GM23248 (cell line): Measurements from ENCODE around the gene SND1. TPM values are rescaled to one million over a fixed set of nuclear protein-coding genes. Genes with fewer than 3 reads are reported as not detected.
A peak's percentile ranks its signal among the peaks of the same experiment; 100 is the strongest.

ENCODE experiments used
- DNase-seq: peaks from one replicate; pipeline ENCODE4 v3.0.0-alpha.2; 2015
- H2AFZ ChIP-seq: fragments of 200-600 bp; sonication (generic); 2 replicates; pipeline ENCODE4 v1.6.1; 2016; ENCODE audit warnings: antibody characterized with exemption
- H3F3A ChIP-seq: fragments of 200-600 bp; sonication (generic); 2 replicates; pipeline ENCODE4 v1.6.1; 2016; ENCODE audit warnings: mild to moderate bottlenecking, antibody characterized with exemption, mixed run types; ENCODE audit not compliant: insufficient read depth
- H3K27ac ChIP-seq: fragments of 200-600 bp; sonication (generic); 2 replicates; pipeline ENCODE4 v1.5.1; 2016; ENCODE audit warnings: mild to moderate bottlenecking
- H3K27me3 ChIP-seq: fragments of 200-600 bp; sonication (generic); replicated peaks from 2 replicates; pipeline ENCODE4 v1.6.1; 2016; ENCODE audit warnings: mild to moderate bottlenecking; ENCODE audit not compliant: insufficient read depth
- H3K36me3 ChIP-seq: fragments of 200-600 bp; sonication (generic); 2 replicates; pipeline ENCODE4 v1.6.1; 2016; ENCODE audit warnings: low read depth, mild to moderate bottlenecking
- H3K4me1 ChIP-seq: fragments of 200-600 bp; sonication (generic); 2 replicates; pipeline ENCODE4 v1.6.1; 2016; ENCODE audit warnings: mild to moderate bottlenecking; ENCODE audit not compliant: insufficient read depth
- H3K4me2 ChIP-seq: fragments of 200-600 bp; sonication (generic); one replicate; pipeline ENCODE4 v1.6.1; 2016; ENCODE audit warnings: mild to moderate bottlenecking; ENCODE audit not compliant: unreplicated experiment
- H3K4me3 ChIP-seq: fragments of 200-600 bp; sonication (generic); 2 replicates; pipeline ENCODE4 v1.5.1; 2016; ENCODE audit warnings: mild to moderate bottlenecking
- H3K79me2 ChIP-seq: fragments of 200-600 bp; sonication (generic); 2 replicates; pipeline ENCODE4 v1.6.1; 2016; ENCODE audit warnings: mild to moderate bottlenecking; ENCODE audit not compliant: insufficient read depth
- H3K9ac ChIP-seq: fragments of 200-600 bp; sonication (generic); 2 replicates; pipeline ENCODE4 v1.6.1; 2016; ENCODE audit warnings: mild to moderate bottlenecking
- H3K9me2 ChIP-seq: fragments of 200-600 bp; sonication (generic); 2 replicates; pipeline ENCODE4 v1.6.1; 2016; ENCODE audit warnings: mixed run types, mild to moderate bottlenecking, moderate library complexity; ENCODE audit not compliant: insufficient read depth
- H3K9me3 ChIP-seq: fragments of 200-600 bp; sonication (generic); one replicate; pipeline ENCODE4 v1.6.1; 2017; ENCODE audit warnings: low read depth
- H4K20me1 ChIP-seq: fragments of 200-600 bp; sonication (generic); 2 replicates; pipeline ENCODE4 v1.6.0; 2016; ENCODE audit not compliant: insufficient read depth
- EZH2 ChIP-seq: fragments of 200-600 bp; sonication (generic); IDR thresholded peaks from 2 replicates; pipeline ENCODE4 v1.6.1; 2018; ENCODE audit warnings: antibody characterized with exemption, mild to moderate bottlenecking; ENCODE audit not compliant: insufficient read depth, poor library complexity, severe bottlenecking
- EZH2phosphoT487 ChIP-seq: fragments of 200-600 bp; sonication (generic); IDR thresholded peaks from 2 replicates; pipeline ENCODE4 v1.6.1; 2018; ENCODE audit warnings: antibody characterized with exemption, moderate library complexity, mild to moderate bottlenecking, low read depth; ENCODE audit not compliant: insufficient read depth
- WGBS, 2 experiments: methylation state at CpG; one replicate each; pipeline ENCODE4 v1.1.6; 2015 to 2017; ENCODE audit warnings: low lambda C conversion rate in 2 of 2, low coverage in 1 of 2; ENCODE audit errors: missing lambda C conversion rate in 2 of 2; 5-methylcytosine and 5-hydroxymethylcytosine counted together
- in situ Hi-C: fragments of 300-500 bp; cut with MboI; formaldehyde crosslinking; loops from 2 replicates; pipeline ENCODE4 v1.15.0; 2020
- polyA plus RNA-seq: library from polyadenylated mRNA; unstranded; fragments of >200 nt; fragmentation: Nextera tagmentation; extraction: Ambion mirVana; gene quantifications from 2 replicates; pipeline ENCODE4 v1.2.1, GENCODE V29; 2016
- total RNA-seq: library from RNA; depleted of rRNA; stranded (reverse); fragments of >200 nt; shearing (Covaris generic); gene quantifications from 2 replicates; pipeline ENCODE4 v1.2.3, GENCODE V29; 2014

The SND1 gene
- total and polyA plus RNA-seq, 2 experiments from 2014 or later = 128 to 184 TPM

- no peaks in the 10 kb centered on the region for H3K9me2 ChIP-seq
These were observed 377.5 kb downstream of the SND1 start for GRCh38 chr7:128029405-128029995.

GRCh38 chr7:128030263-128030653, 378.3 kb downstream of the SND1 start:
- TF ChIP-seq EZH2 (no peak), EZH2phosphoT487 (no peak)
- peaks cover 60% of the 10 kb centered on the region for H3K79me2 ChIP-seq
- no peaks in the 10 kb centered on the region for H3K9me2 ChIP-seq
- WGBS, 2 experiments = 97 to 98% methylated on average over 17 to 21 of the region's 21 CpGs
- no peaks in the 10 kb centered on the region for H3K36me3 ChIP-seq
- H3K4me3 ChIP-seq = no peak overlapping the region
- no peaks in the 10 kb centered on the region for H3K27me3 ChIP-seq
- no peak overlapping the region for H3K27ac ChIP-seq
- no peak overlapping the region for H3K4me2 ChIP-seq
- no peak overlapping the region for H2AFZ ChIP-seq
- no peak for DNase-seq
- peaks cover 13% of the 10 kb centered on the region; the same call in 1 of the 2 replicates for H3F3A ChIP-seq
- H3K4me1 ChIP-seq = peaks cover 4% of the 10 kb centered on the region; the same call in 1 of the 2 replicates
- in situ Hi-C loops = no loop called here
- H3K9ac ChIP-seq = no peak overlapping the region
- H3K9me3 ChIP-seq = no peaks in the 10 kb centered on the region
- no peaks in the 10 kb centered on the region for H4K20me1 ChIP-seq

More at GRCh38 chr7:128029405-128029995, 377.5 kb downstream of the SND1 start:
- in situ Hi-C loops = no loop called here
- 99% methylated on average over 17 of the region's 17 CpGs for WGBS, 2 experiments
- Histone ChIP-seq H3K4me1 (peaks cover 4% of the 10 kb centered on the region; the same call in 1 of the 2 replicates), H3K79me2 (peaks cover 64% of the 10 kb centered on the region), H3K9me3 (no peaks in the 10 kb centered on the region), H3K9ac (no peak overlapping the region), H3K4me2 (no peak overlapping the region), H4K20me1 (no peaks in the 10 kb centered on the region), H3K27me3 (no peaks in the 10 kb centered on the region), H3K27ac (no peak overlapping the region), H3K36me3 (no peaks in the 10 kb centered on the region), H3F3A (peaks cover 13% of the 10 kb centered on the region; the same call in 1 of the 2 replicates), H3K4me3 (no peak overlapping the region), H2AFZ (no peak overlapping the region)
- DNase-seq = no peak
- TF ChIP-seq EZH2phosphoT487 (no peak), EZH2 (no peak)

- Histone ChIP-seq H3F3A (peaks cover 12% of the 10 kb centered on the region; the same call in 1 of the 2 replicates), H2AFZ (no peak within 1 kb of the TSS; the same call in 1 of the 2 replicates), H3K9ac (peak within 1 kb of the TSS; percentile 80), H3K4me2 (peak within 1 kb of the TSS; percentile 83), H3K27ac (peak within 1 kb of the TSS; percentile 42), H3K27me3 (no peaks in the 10 kb centered on the region), H3K4me3 (peak within 1 kb of the TSS; percentile 78), H3K36me3 (no peaks in the 10 kb centered on the region), H4K20me1 (no peaks in the 10 kb centered on the region), H3K9me2 (no peaks in the 10 kb centered on the region), H3K79me2 (peaks cover 61% of the 10 kb centered on the region), H3K9me3 (no peaks in the 10 kb centered on the region), H3K4me1 (peaks cover 4% of the 10 kb centered on the region; the same call in 1 of the 2 replicates)
- peak; percentile 83 for DNase-seq
- in situ Hi-C loops = no loop called here
- TF ChIP-seq EZH2phosphoT487 (no peak), EZH2 (no peak)
- WGBS, 2 experiments = 16 to 19% methylated on average over 63 to 79 of the region's 87 CpGs
These were observed 378.9 kb downstream of the SND1 start, which contains the start of gene LRRC4 for GRCh38 chr7:128030654-128031611. Gene LRRC4 (minus strand): TSS chr7:128031437. CDS start chr7:128030640, 797 bp downstream.

GRCh38 chr7:128031901-128032604, 380.1 kb downstream of the SND1 start:
- Histone ChIP-seq H3K9me3 (no peaks in the 10 kb centered on the region), H2AFZ (no peak overlapping the region), H3K4me2 (peak overlapping the region; percentile 77), H3K9ac (peak overlapping the region; percentile 76), H3F3A (0 out of 2 replicates have a peak, but pooled peaks cover 6% of the 10 kb centered on the region), H3K9me2 (no peaks in the 10 kb centered on the region), H3K36me3 (no peaks in the 10 kb centered on the region), H3K79me2 (peaks cover 64% of the 10 kb centered on the region), H3K27ac (peak overlapping the region; percentile 42), H3K4me1 (peaks cover 4% of the 10 kb centered on the region; the same call in 1 of the 2 replicates), H4K20me1 (no peaks in the 10 kb centered on the region), H3K27me3 (no peaks in the 10 kb centered on the region), H3K4me3 (peak overlapping the region; percentile 76)
- in situ Hi-C loops = no loop called here
- TF ChIP-seq EZH2phosphoT487 (no peak), EZH2 (no peak)
- 1 to 2% methylated on average over 31 to 55 of the region's 87 CpGs for WGBS, 2 experiments
- DNase-seq = peak; percentile 97
